AG04449 (cell line): Measurements from ENCODE around the gene MSI2.

Source experiments
- CTCF ChIA-PET: fragments of 350-600 bp; formaldehyde crosslinking; extraction: SDS; loops from one replicate; lab custom pipeline; 2021; ENCODE audit warnings: antibody characterized with exemption; lab: Yijun Ruan, JAX
- POLR2A ChIA-PET: fragments of 400-600, 350-600 bp; formaldehyde crosslinking; extraction: SDS; loops from one replicate; lab custom pipeline; 2020; ENCODE audit warnings: antibody characterized with exemption, inconsistent platforms; lab: Yijun Ruan, JAX
- DNase-seq: peaks from one replicate; pipeline ENCODE4 v3.0.0-alpha.2; 2010; ENCODE audit warnings: low read depth, low spot score
- H3K4me3 ChIP-seq: 2 replicates; pipeline ENCODE4 v1.5.1; 2011; ENCODE audit warnings: low read depth, mild to moderate bottlenecking, control low read depth, low read length
- CTCF ChIP-seq: IDR thresholded peaks from one replicate; pipeline ENCODE4 v1.5.1; 2011; ENCODE audit warnings: mild to moderate bottlenecking, moderate library complexity, low read length, control low read depth, inconsistent platforms; ENCODE audit not compliant: insufficient read depth; ENCODE audit errors: missing control alignments

Gene MSI2

DNA sequence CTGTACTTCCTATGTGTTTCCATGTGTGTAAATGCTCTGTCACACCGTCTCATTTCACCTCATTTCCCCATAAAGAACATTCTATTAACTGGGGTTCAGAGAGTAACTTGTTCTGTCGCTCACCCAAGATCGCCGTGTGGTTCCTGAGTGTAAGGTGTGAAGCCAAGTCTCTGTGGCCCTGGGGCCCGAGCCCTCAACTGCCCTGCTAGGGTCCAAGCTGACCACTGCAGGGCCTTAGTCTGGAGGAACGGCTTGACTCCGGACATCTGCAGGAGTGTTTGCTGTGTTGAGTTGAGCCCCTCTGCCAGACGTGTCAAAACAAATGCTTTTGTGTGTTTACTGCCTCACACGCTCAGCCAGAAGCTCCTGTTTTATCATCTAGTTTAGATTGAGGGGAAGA, 244.7 kb downstream of the MSI2 start:
- ChIA-PET POLR2A (no interaction called here), CTCF (interaction anchor here (0.9 to 1.5 kb wide), 2 partner anchors 12 to 257 kb away, joined by 3 to 7 read pairs; no protein-coding TSS in a partner anchor)
- no peak for TF ChIP-seq CTCF
- no peak for DNase-seq
- no peak overlapping the region for H3K4me3 ChIP-seq

DNA sequence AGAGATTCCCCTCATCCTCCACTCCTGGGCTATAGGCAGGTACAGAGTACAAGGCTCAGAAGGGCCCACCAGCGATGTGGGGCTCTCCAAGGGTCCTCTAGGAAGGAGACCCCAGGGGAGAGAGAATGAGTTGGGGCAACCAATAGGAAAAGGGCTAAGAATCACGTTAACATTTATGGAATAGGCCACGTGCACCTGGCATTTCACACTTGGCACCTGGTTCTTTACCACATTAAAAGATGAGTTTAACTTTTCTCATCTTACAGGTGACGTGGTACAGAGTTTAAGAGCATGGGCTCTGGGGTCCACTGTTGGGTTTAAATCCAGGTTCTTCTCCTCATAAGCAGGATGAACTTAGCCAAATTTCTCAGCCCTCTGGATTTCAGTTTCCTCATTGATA, 245.7 kb downstream of the MSI2 start:
- no peak for TF ChIP-seq CTCF
- no peak for DNase-seq
- no peak overlapping the region for H3K4me3 ChIP-seq
- ChIA-PET POLR2A (no interaction called here), CTCF (interaction anchor here (1.1 kb wide), 1 partner anchor 30 kb away, joined by 3 read pairs; no protein-coding TSS in a partner anchor)

DNA sequence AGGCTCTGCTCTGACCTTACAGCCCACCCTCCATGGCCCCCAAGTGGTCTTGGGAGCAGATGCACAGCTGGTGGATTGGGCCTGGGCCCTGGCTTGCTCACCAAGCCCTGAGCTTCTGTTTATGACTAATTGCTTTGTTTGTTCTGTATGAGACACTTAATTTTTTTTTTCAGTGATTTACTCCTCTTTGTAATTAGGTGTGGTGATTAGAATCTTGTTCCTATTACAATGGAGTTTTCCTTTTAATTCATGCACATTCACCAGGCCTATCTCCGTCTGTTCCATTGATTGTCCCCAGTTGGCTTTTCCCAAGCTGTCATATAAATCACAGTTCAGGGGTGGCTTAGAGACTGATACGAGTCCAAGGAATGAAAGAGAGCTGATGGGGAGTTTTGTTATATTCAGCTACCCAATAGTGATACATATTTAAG, 246.5 kb downstream of the MSI2 start:
- ChIA-PET POLR2A (no interaction called here), CTCF (interaction anchor here (1.1 kb wide), 1 partner anchor 31 kb away, joined by 3 read pairs; no protein-coding TSS in a partner anchor)
- DNase-seq = no peak
- H3K4me3 ChIP-seq = no peak overlapping the region
- TF ChIP-seq CTCF = no peak

GRCh38 chr17:57504208-57504607, 247.9 kb downstream of the MSI2 start:
- ChIA-PET POLR2A (no interaction called here), CTCF (no interaction called here)
- no peak for DNase-seq
- TF ChIP-seq CTCF = no peak
- no peak overlapping the region for H3K4me3 ChIP-seq

DNA sequence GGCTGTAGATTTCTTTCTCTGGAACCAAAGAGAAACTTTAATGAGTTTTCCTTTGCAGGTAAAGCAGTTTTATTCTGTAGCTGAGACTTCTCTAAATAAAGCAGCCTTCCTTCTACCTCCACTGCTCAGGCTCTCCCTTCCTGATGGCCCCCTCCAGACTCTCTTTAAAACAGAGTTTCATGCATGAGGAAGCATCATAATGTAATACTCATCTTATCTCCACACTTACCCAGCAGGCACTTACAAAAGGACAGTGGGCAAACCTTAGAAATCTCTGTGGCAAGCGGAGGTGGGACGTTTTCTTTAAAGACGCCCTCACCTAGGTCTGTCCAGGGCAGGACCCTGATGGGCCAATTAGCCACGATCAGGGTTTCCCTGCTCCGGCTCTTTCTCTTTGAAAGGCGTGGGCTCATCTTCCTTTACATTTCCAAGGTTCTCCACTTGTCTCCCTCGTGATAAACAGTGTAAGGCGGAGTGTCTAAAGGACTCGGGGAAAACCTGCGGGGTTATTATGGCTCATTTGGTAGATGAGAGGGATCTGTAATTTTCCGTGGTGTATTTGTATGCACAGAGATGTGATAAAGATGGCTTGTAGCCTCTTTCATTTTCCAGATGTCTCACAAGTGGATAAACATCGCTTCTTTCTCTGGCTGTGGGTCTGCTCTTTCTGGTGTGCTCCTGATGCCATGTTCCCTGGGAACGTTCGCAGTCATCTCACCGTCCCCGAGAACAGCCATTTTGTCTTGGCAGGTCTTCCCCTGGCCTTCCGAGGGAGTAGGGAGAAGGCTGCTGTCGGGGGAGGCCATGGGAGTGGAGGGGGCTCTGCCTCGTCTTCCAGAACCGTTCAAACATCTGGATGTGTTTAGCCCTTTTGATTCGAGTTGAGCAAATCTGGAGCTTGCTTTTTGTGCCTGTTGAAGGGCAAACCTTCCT, 249.8 kb downstream of the MSI2 start:
- CTCF ChIA-PET = interaction anchor here (0.6 to 1.1 kb wide), 3 partner anchors 10 to 72 kb away, joined by 3 read pairs; no protein-coding TSS in a partner anchor
- POLR2A ChIA-PET = no interaction called here
- no peak for DNase-seq
- TF ChIP-seq CTCF = no peak
- H3K4me3 ChIP-seq = no peak overlapping the region

- DNase-seq = no peak
- ChIA-PET POLR2A (no interaction called here), CTCF (interaction anchor here (0.6 to 0.9 kb wide), 2 partner anchors 21 to 71 kb away, joined by 3 read pairs; no protein-coding TSS in a partner anchor)
- no peak for TF ChIP-seq CTCF
- H3K4me3 ChIP-seq = no peak overlapping the region
Measured at GRCh38 chr17:57506774-57507127, 250.4 kb downstream of the MSI2 start.
